ENCODE results near the gene METAP2. TPM values are rescaled to one million over a fixed set of nuclear protein-coding genes. Genes with fewer than 3 reads are reported as not detected.
A peak's percentile ranks its signal among the peaks of the same experiment; 100 is the strongest.
"Not testable (repeated sequence)": the region's sequence is repeated elsewhere in the genome, so short reads cannot be mapped to it uniquely, and the experiment has no call there.

Gene METAP2
- total RNA-seq, 1 donor from 2014 or later: 81.6 TPM

- peak overlapping the region; percentile 26 for H3K27ac ChIP-seq (ENCODE audit: low read depth, low read length)
- Mint-ChIP-seq H3K9me3 (ENCODE audit: unreplicated experiment) (no peaks in the 10 kb centered on the region), H3K4me1 (ENCODE audit: low read depth, unreplicated experiment) (peaks cover 25% of the 10 kb centered on the region), H3K4me3 (ENCODE audit: unreplicated experiment) (peak overlapping the region; percentile 16), H3K27me3 (ENCODE audit: low read depth, unreplicated experiment) (no peaks in the 10 kb centered on the region), H3K36me3 (ENCODE audit: low read depth, unreplicated experiment) (peaks cover 16% of the 10 kb centered on the region), H3K27ac (ENCODE audit: unreplicated experiment) (no peak overlapping the region)
- H3K4me1 ChIP-seq (ENCODE audit: insufficient read depth, low read length): peaks cover 4% of the 10 kb centered on the region
- no peaks in the 10 kb centered on the region for H3K27me3 ChIP-seq (ENCODE audit: insufficient read depth, low read length)
- H2AFZ ChIP-seq (ENCODE audit: low read depth, low read length): no peak overlapping the region
- DNase-seq (ENCODE audit: low read depth) (peak; percentile 75), FAIRE-seq (peak; percentile 39)
- H3K4me3 ChIP-seq (ENCODE audit: insufficient read depth, low read depth, low read length): no peak overlapping the region
- peaks cover 92% of the 10 kb centered on the region for H3K79me2 ChIP-seq (ENCODE audit: insufficient read depth, low read length)
- peaks cover 20% of the 10 kb centered on the region for H3K36me3 ChIP-seq (ENCODE audit: insufficient read depth, low read length)
- peak overlapping the region; percentile 8 for H3K4me2 ChIP-seq (ENCODE audit: low read length)
- H3K9ac ChIP-seq (ENCODE audit: low read length): no peak overlapping the region
- TF ChIP-seq EZH2 (IDR thresholded peaks at IDR 0.05; ENCODE audit: insufficient read depth, low read length) (no peak), CTCF (IDR thresholded peaks at IDR 0.05; ENCODE audit: insufficient read depth, low read depth, low read length) (no peak)
- no peaks in the 10 kb centered on the region for H3K9me3 ChIP-seq (ENCODE audit: insufficient read depth, low read depth, low read length)
- H4K20me1 ChIP-seq (ENCODE audit: insufficient read depth, low read length): peaks cover 71% of the 10 kb centered on the region
Observed at GRCh38 chr12:95480230-95480629, 6.3 kb downstream of the METAP2 start.

GRCh38 chr12:95481072-95481471 lies 7.1 kb downstream of the METAP2 start:
- no peak overlapping the region for H3K4me3 Mint-ChIP-seq (ENCODE audit: unreplicated experiment)
- Histone ChIP-seq H3K27ac (ENCODE audit: low read depth, low read length) (no peak overlapping the region), H2AFZ (ENCODE audit: low read depth, low read length) (no peak overlapping the region), H3K79me2 (ENCODE audit: insufficient read depth, low read length) (peaks cover 86% of the 10 kb centered on the region), H3K9ac (ENCODE audit: low read length) (no peak overlapping the region), H3K9me3 (ENCODE audit: insufficient read depth, low read depth, low read length) (no peaks in the 10 kb centered on the region), H3K27me3 (ENCODE audit: insufficient read depth, low read length) (no peaks in the 10 kb centered on the region), H3K36me3 (ENCODE audit: insufficient read depth, low read length) (peaks cover 20% of the 10 kb centered on the region), H3K4me1 (ENCODE audit: insufficient read depth, low read length) (no peaks in the 10 kb centered on the region), H3K4me2 (ENCODE audit: low read length) (no peak overlapping the region), H3K4me3 (ENCODE audit: insufficient read depth, low read depth, low read length) (no peak overlapping the region), H4K20me1 (ENCODE audit: insufficient read depth, low read length) (peaks cover 63% of the 10 kb centered on the region)
- no peaks in the 10 kb centered on the region for H3K9me3 Mint-ChIP-seq (ENCODE audit: unreplicated experiment)
- DNase-seq (ENCODE audit: low read depth) (no peak), FAIRE-seq (no peak)
- no peaks in the 10 kb centered on the region for H3K27me3 Mint-ChIP-seq (ENCODE audit: low read depth, unreplicated experiment)
- no peak overlapping the region for H3K27ac Mint-ChIP-seq (ENCODE audit: unreplicated experiment)
- peaks cover 13% of the 10 kb centered on the region for H3K36me3 Mint-ChIP-seq (ENCODE audit: low read depth, unreplicated experiment)
- TF ChIP-seq EZH2 (IDR thresholded peaks at IDR 0.05; ENCODE audit: insufficient read depth, low read length): no peak
- TF ChIP-seq CTCF (IDR thresholded peaks at IDR 0.05; ENCODE audit: insufficient read depth, low read depth, low read length): no peak
- H3K4me1 Mint-ChIP-seq (ENCODE audit: low read depth, unreplicated experiment): peaks cover 16% of the 10 kb centered on the region

- no peak overlapping the region for H3K27ac Mint-ChIP-seq (ENCODE audit: unreplicated experiment)
Observed at GRCh38 chr12:95481888-95482287, 7.9 kb downstream of the METAP2 start.

GRCh38 chr12:95482564-95482963 lies 8.6 kb downstream of the METAP2 start:
- Histone ChIP-seq H4K20me1 (ENCODE audit: insufficient read depth, low read length) (peaks cover 50% of the 10 kb centered on the region), H3K36me3 (ENCODE audit: insufficient read depth, low read length) (peaks cover 18% of the 10 kb centered on the region), H3K79me2 (ENCODE audit: insufficient read depth, low read length) (peaks cover 75% of the 10 kb centered on the region)
- not testable (repeated sequence) for H3K4me3 ChIP-seq (ENCODE audit: insufficient read depth, low read depth, low read length); DNase-seq (ENCODE audit: low read depth); H2AFZ ChIP-seq (ENCODE audit: low read depth, low read length); H3K9me3 Mint-ChIP-seq (ENCODE audit: unreplicated experiment); H3K27me3 ChIP-seq (ENCODE audit: insufficient read depth, low read length); H3K27ac ChIP-seq (ENCODE audit: low read depth, low read length); H3K9me3 ChIP-seq (ENCODE audit: insufficient read depth, low read depth, low read length); H3K4me2 ChIP-seq (ENCODE audit: low read length); H3K9ac ChIP-seq (ENCODE audit: low read length); H3K4me3 Mint-ChIP-seq (ENCODE audit: unreplicated experiment); FAIRE-seq; H3K27me3 Mint-ChIP-seq (ENCODE audit: low read depth, unreplicated experiment); H3K4me1 ChIP-seq (ENCODE audit: insufficient read depth, low read length); H3K27ac Mint-ChIP-seq (ENCODE audit: unreplicated experiment)
- peaks cover 13% of the 10 kb centered on the region for H3K36me3 Mint-ChIP-seq (ENCODE audit: low read depth, unreplicated experiment)
- peaks cover 16% of the 10 kb centered on the region for H3K4me1 Mint-ChIP-seq (ENCODE audit: low read depth, unreplicated experiment)

More at GRCh38 chr12:95481888-95482287, 7.9 kb downstream of the METAP2 start:
- H3K36me3 ChIP-seq (ENCODE audit: insufficient read depth, low read length): peaks cover 20% of the 10 kb centered on the region
- no peaks in the 10 kb centered on the region for H3K9me3 ChIP-seq (ENCODE audit: insufficient read depth, low read depth, low read length)
- no peak overlapping the region for H2AFZ ChIP-seq (ENCODE audit: low read depth, low read length)
- H3K27me3 ChIP-seq (ENCODE audit: insufficient read depth, low read length): no peaks in the 10 kb centered on the region
- H3K79me2 ChIP-seq (ENCODE audit: insufficient read depth, low read length): peaks cover 81% of the 10 kb centered on the region
- H4K20me1 ChIP-seq (ENCODE audit: insufficient read depth, low read length): peaks cover 55% of the 10 kb centered on the region
- H3K4me2 ChIP-seq (ENCODE audit: low read length): no peak overlapping the region
- DNase-seq (ENCODE audit: low read depth): no peak
- Mint-ChIP-seq H3K9me3 (ENCODE audit: unreplicated experiment) (no peaks in the 10 kb centered on the region), H3K36me3 (ENCODE audit: low read depth, unreplicated experiment) (peaks cover 13% of the 10 kb centered on the region), H3K27me3 (ENCODE audit: low read depth, unreplicated experiment) (no peaks in the 10 kb centered on the region), H3K4me1 (ENCODE audit: low read depth, unreplicated experiment) (peaks cover 16% of the 10 kb centered on the region), H3K4me3 (ENCODE audit: unreplicated experiment) (no peak overlapping the region)
- no peak overlapping the region for H3K4me3 ChIP-seq (ENCODE audit: insufficient read depth, low read depth, low read length)
- H3K4me1 ChIP-seq (ENCODE audit: insufficient read depth, low read length): no peaks in the 10 kb centered on the region
- FAIRE-seq: no peak
- TF ChIP-seq CTCF (IDR thresholded peaks at IDR 0.05; ENCODE audit: insufficient read depth, low read depth, low read length) (no peak), EZH2 (IDR thresholded peaks at IDR 0.05; ENCODE audit: insufficient read depth, low read length) (no peak)
- H3K27ac ChIP-seq (ENCODE audit: low read depth, low read length): no peak overlapping the region
- H3K9ac ChIP-seq (ENCODE audit: low read length): no peak overlapping the region

Measured in astrocyte (in vitro differentiated cells and primary cell).